Astrocyte (in vitro differentiated cells and primary cell): ENCODE data around the gene PRMT6. TPM values are rescaled to one million over a fixed set of nuclear protein-coding genes. Genes with fewer than 3 reads are reported as not detected.

Source experiments
- DNase-seq: peaks from one replicate; pipeline ENCODE4 v3.0.0-alpha.2; 2010; ENCODE audit warnings: low read depth
- FAIRE-seq: peaks from 2 replicates; lab custom pipeline; 2011; peaks lifted over from hg19 to GRCh38; lab: Jason Lieb, UNC
- H2AFZ ChIP-seq: 2 replicates; pipeline ENCODE4 v1.6.0; 2012; ENCODE audit warnings: low read depth, low read length, inconsistent platforms
- H3K27ac ChIP-seq: 2 replicates; pipeline ENCODE4 v1.5.1; 2011; ENCODE audit warnings: low read depth, low read length, inconsistent platforms
- H3K27me3 ChIP-seq: 2 replicates; pipeline ENCODE4 v1.6.0; 2011; ENCODE audit warnings: low read length, inconsistent platforms; ENCODE audit not compliant: insufficient read depth
- H3K36me3 ChIP-seq: 2 replicates; pipeline ENCODE4 v1.5.1; 2011; ENCODE audit warnings: low read length, inconsistent platforms; ENCODE audit not compliant: insufficient read depth
- H3K4me1 ChIP-seq: 2 replicates; pipeline ENCODE4 v1.5.1; 2011; ENCODE audit warnings: low read length, inconsistent platforms; ENCODE audit not compliant: insufficient read depth
- H3K4me2 ChIP-seq: 2 replicates; pipeline ENCODE4 v1.6.0; 2012; ENCODE audit warnings: low read length, inconsistent platforms
- H3K4me3 ChIP-seq: 2 replicates; pipeline ENCODE4 v1.5.1; 2011; ENCODE audit warnings: low read depth, mild to moderate bottlenecking, low read length, inconsistent platforms; ENCODE audit not compliant: insufficient read depth
- H3K79me2 ChIP-seq: 2 replicates; pipeline ENCODE4 v1.6.0; 2012; ENCODE audit warnings: mild to moderate bottlenecking, low read length, inconsistent platforms; ENCODE audit not compliant: insufficient read depth
- H3K9ac ChIP-seq: 2 replicates; pipeline ENCODE4 v1.6.0; 2012; ENCODE audit warnings: mild to moderate bottlenecking, low read length, inconsistent platforms
- H3K9me3 ChIP-seq: 2 replicates; pipeline ENCODE4 v1.5.1; 2012; ENCODE audit warnings: low read depth, mild to moderate bottlenecking, low read length, inconsistent platforms; ENCODE audit not compliant: insufficient read depth
- H4K20me1 ChIP-seq: 2 replicates; pipeline ENCODE4 v1.6.0; 2012; ENCODE audit warnings: low read length, inconsistent platforms; ENCODE audit not compliant: insufficient read depth
- H3K27ac Mint-ChIP-seq: one replicate; pipeline ENCODE4 v1.8.0; 2021; ENCODE audit warnings: mild to moderate bottlenecking, mixed read lengths; ENCODE audit not compliant: unreplicated experiment
- H3K27me3 Mint-ChIP-seq: one replicate; pipeline ENCODE4 v1.8.0; 2021; ENCODE audit warnings: low read depth, mixed read lengths; ENCODE audit not compliant: unreplicated experiment
- H3K36me3 Mint-ChIP-seq: one replicate; pipeline ENCODE4 v1.8.0; 2021; ENCODE audit warnings: low read depth, mixed read lengths; ENCODE audit not compliant: unreplicated experiment
- H3K4me1 Mint-ChIP-seq: one replicate; pipeline ENCODE4 v1.8.0; 2021; ENCODE audit warnings: low read depth, mixed read lengths; ENCODE audit not compliant: unreplicated experiment
- H3K4me3 Mint-ChIP-seq: one replicate; pipeline ENCODE4 v1.8.0; 2021; ENCODE audit warnings: mild to moderate bottlenecking, moderate library complexity, mixed read lengths; ENCODE audit not compliant: unreplicated experiment
- H3K9me3 Mint-ChIP-seq: one replicate; pipeline ENCODE4 v1.8.0; 2021; ENCODE audit warnings: mild to moderate bottlenecking, mixed read lengths; ENCODE audit not compliant: unreplicated experiment
- EZH2 ChIP-seq: IDR thresholded peaks from 2 replicates; pipeline ENCODE4 v1.6.1; 2012; ENCODE audit warnings: mild to moderate bottlenecking, low read length, inconsistent platforms; ENCODE audit not compliant: insufficient read depth
- total RNA-seq: library from RNA; stranded (reverse); gene quantifications from 2 replicates; pipeline ENCODE4 v1.2.1, GENCODE V29; 2021
- TF ChIP-seq, protein P1 (sequence below): IDR thresholded peaks from 2 replicates; pipeline ENCODE4 v1.5.1; 2011; ENCODE audit warnings: low read depth, mild to moderate bottlenecking, inconsistent platforms, low read length, moderate library complexity; ENCODE audit not compliant: insufficient read depth

The PRMT6 gene
- total RNA-seq, 1 donor from 2014 or later: 14.9 TPM

DNA sequence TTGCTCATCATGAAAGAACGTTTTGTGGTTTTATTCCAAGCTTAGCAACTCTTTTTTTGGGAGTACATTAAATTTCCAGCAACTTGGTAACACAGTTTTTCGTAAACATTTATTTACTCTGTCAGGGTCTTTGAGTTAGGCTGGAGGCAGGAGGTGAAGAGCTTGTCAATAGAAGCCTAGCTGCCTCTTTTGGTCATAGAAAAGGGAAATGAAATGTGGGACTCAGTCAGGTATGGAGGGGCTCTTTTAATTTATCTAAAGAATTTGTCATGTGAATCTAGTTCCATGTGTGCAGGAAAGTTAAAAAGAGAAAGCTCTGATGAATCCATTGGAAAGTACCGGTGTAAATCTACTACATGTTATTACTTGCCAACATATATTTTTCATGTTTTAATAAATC is 45.9 kb upstream of the PRMT6 start:
- no peak overlapping the region for H3K4me2 ChIP-seq
- no peaks in the 10 kb centered on the region for H3K4me1 ChIP-seq
- no peak overlapping the region for H3K27ac ChIP-seq
- Mint-ChIP-seq H3K4me1 (no peaks in the 10 kb centered on the region), H3K4me3 (no peak overlapping the region), H3K27me3 (no peaks in the 10 kb centered on the region), H3K9me3 (no peaks in the 10 kb centered on the region), H3K27ac (no peak overlapping the region), H3K36me3 (no peaks in the 10 kb centered on the region)
- no peaks in the 10 kb centered on the region for H4K20me1 ChIP-seq
- no peaks in the 10 kb centered on the region for H3K27me3 ChIP-seq
- TF ChIP-seq, protein P1, sequence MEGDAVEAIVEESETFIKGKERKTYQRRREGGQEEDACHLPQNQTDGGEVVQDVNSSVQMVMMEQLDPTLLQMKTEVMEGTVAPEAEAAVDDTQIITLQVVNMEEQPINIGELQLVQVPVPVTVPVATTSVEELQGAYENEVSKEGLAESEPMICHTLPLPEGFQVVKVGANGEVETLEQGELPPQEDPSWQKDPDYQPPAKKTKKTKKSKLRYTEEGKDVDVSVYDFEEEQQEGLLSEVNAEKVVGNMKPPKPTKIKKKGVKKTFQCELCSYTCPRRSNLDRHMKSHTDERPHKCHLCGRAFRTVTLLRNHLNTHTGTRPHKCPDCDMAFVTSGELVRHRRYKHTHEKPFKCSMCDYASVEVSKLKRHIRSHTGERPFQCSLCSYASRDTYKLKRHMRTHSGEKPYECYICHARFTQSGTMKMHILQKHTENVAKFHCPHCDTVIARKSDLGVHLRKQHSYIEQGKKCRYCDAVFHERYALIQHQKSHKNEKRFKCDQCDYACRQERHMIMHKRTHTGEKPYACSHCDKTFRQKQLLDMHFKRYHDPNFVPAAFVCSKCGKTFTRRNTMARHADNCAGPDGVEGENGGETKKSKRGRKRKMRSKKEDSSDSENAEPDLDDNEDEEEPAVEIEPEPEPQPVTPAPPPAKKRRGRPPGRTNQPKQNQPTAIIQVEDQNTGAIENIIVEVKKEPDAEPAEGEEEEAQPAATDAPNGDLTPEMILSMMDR: no peak
- no peak for TF ChIP-seq EZH2
- no peaks in the 10 kb centered on the region for H3K9me3 ChIP-seq
- no peak overlapping the region for H2AFZ ChIP-seq
- no peak for DNase-seq
- no peaks in the 10 kb centered on the region for H3K79me2 ChIP-seq
- H3K4me3 ChIP-seq: no peak overlapping the region
- H3K9ac ChIP-seq: no peak overlapping the region
- FAIRE-seq: no peak
- H3K36me3 ChIP-seq: no peaks in the 10 kb centered on the region

DNA sequence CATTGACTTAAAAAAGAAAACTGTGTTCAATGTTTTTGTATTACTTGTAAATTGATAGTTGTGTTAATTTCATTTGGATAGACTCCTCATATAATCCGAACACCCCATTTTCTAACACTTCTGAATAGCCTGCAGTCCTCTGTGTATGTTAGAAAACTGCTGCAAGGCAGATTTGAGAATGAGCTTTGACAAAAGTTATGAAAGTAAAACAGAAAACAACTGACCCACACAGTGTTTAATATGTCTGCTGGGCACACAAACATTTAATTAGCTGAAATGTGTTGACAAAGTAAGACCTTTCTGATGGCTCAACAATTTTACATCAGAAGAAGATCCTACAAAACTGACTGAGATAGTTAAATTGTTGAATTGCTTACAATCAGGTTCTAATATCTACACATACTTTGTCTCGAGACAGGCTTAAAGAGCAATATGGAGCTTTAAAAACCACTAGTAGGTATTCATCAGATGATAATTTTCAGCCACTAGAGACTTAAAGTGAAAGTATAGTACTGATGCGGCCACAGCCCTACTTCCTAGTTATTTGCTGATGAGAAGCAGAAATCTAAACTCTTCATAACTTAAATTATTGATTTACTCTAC is 40.0 kb upstream of the PRMT6 start:
- Histone ChIP-seq H3K27me3 (no peaks in the 10 kb centered on the region), H3K9ac (no peak overlapping the region), H3K79me2 (no peaks in the 10 kb centered on the region), H3K36me3 (no peaks in the 10 kb centered on the region), H3K4me2 (no peak overlapping the region), H4K20me1 (no peaks in the 10 kb centered on the region), H2AFZ (no peak overlapping the region), H3K9me3 (no peaks in the 10 kb centered on the region), H3K4me1 (peaks cover 4% of the 10 kb centered on the region), H3K4me3 (no peak overlapping the region), H3K27ac (no peak overlapping the region)
- Mint-ChIP-seq H3K27ac (no peak overlapping the region), H3K27me3 (no peaks in the 10 kb centered on the region), H3K4me3 (no peak overlapping the region), H3K36me3 (no peaks in the 10 kb centered on the region), H3K4me1 (no peaks in the 10 kb centered on the region), H3K9me3 (no peaks in the 10 kb centered on the region)
- no peak for TF ChIP-seq EZH2
- TF ChIP-seq, protein P1: no peak
- DNase-seq (no peak), FAIRE-seq (no peak)

DNA sequence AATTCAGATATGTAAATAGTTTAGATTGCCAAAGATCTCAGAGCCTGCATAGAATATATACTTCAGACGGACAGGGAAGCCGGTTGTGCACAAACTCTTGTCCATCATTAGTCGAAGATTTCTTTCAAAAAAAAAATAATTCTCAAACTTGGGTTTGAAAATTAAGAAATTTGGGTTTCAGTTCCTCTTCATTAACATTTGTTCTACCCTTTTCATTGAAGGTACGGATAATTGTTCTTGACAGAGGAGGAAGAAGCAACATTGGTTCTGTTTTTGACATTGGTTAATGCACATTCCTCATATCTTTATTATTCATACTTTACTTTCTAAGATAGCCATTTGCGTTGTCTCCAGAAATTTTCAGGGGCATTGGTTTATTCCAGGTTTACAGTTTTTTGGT is 38.0 kb upstream of the PRMT6 start:
- H3K36me3 Mint-ChIP-seq: no peaks in the 10 kb centered on the region
- H2AFZ ChIP-seq: no peak overlapping the region
- no peaks in the 10 kb centered on the region for H3K4me1 Mint-ChIP-seq
- no peak overlapping the region for H3K27ac Mint-ChIP-seq
- H3K9me3 ChIP-seq: no peaks in the 10 kb centered on the region
- H4K20me1 ChIP-seq: no peaks in the 10 kb centered on the region
- no peak overlapping the region for H3K4me2 ChIP-seq
- no peaks in the 10 kb centered on the region for H3K27me3 ChIP-seq
- no peaks in the 10 kb centered on the region for H3K27me3 Mint-ChIP-seq
- TF ChIP-seq, protein P1: no peak
- TF ChIP-seq EZH2: no peak
- FAIRE-seq: no peak
- no peaks in the 10 kb centered on the region for H3K79me2 ChIP-seq
- H3K4me3 ChIP-seq: no peak overlapping the region
- peaks cover 4% of the 10 kb centered on the region for H3K4me1 ChIP-seq
- H3K9ac ChIP-seq: no peak overlapping the region
- H3K4me3 Mint-ChIP-seq: no peak overlapping the region
- DNase-seq: no peak
- H3K36me3 ChIP-seq: no peaks in the 10 kb centered on the region
- no peak overlapping the region for H3K27ac ChIP-seq
- peaks cover 2% of the 10 kb centered on the region for H3K9me3 Mint-ChIP-seq
